Tibial nerve (tissue), 4 donors: ENCODE data around the gene CST6.

Source experiments
- CTCF ChIP-seq, 5 experiments: fragments of 200-600 bp in 3 of 5; fragments of 450-650 bp in 2 of 5; sonication (generic) in 3 of 5; IDR thresholded peaks; one replicate each; pipeline ENCODE4 v1.5.1; 2016 to 2019; ENCODE audit warnings: antibody characterized with exemption in 5 of 5, mild to moderate bottlenecking in 3 of 5, moderate library complexity in 2 of 5
- EP300 ChIP-seq, 2 donors: sonication (generic); formaldehyde crosslinking; IDR thresholded peaks; one replicate each; pipeline ENCODE4 v1.6.1; 2017; ENCODE audit warnings: antibody characterized with exemption in 2 of 2, mild to moderate bottlenecking in 1 of 2

- TF ChIP-seq CTCF (IDR thresholded peaks at IDR 0.05) (no peak), EP300 (IDR thresholded peaks at IDR 0.05) (no peak)
Measured at GRCh38 chr11:66062408-66062807, 50.6 kb downstream of the CST6 start.
